LNCaP clone FGC (cell line): Measurements from ENCODE around the gene SORL1.

ENCODE experiments used
- DNase-seq: peaks from one replicate; pipeline ENCODE4 v3.0.0-alpha.2; 2011; ENCODE audit warnings: low read depth
- H3K4me3 ChIP-seq: 2 replicates; pipeline ENCODE4 v1.5.1; 2011; ENCODE audit warnings: mild to moderate bottlenecking, low read depth, low read length, control low read depth
- TF ChIP-seq, protein P1 (sequence below): IDR thresholded peaks from 2 replicates; pipeline ENCODE4 v1.5.1; 2012; ENCODE audit warnings: mild to moderate bottlenecking; ENCODE audit not compliant: control insufficient read depth, insufficient read depth; ENCODE audit errors: extremely low read depth

Gene SORL1

DNA sequence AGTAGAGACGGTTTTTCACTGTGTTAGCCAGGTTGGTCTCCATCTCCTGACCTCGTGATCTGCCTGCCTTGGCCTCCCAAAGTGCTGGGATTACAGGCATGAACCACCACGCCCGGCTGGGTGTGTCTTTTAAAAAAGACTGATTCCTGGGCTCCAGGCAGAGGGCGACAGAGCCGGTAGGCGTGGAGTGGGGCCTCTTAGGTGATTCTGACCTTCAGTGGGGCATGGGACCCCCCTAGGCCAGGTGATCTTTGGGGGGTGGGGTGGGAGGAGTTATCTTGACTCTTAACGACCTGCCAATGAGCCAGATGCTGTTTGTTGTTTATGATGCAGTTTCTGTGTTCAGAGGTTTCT, 13.6 kb downstream of the SORL1 start:
- TF ChIP-seq, protein P1, sequence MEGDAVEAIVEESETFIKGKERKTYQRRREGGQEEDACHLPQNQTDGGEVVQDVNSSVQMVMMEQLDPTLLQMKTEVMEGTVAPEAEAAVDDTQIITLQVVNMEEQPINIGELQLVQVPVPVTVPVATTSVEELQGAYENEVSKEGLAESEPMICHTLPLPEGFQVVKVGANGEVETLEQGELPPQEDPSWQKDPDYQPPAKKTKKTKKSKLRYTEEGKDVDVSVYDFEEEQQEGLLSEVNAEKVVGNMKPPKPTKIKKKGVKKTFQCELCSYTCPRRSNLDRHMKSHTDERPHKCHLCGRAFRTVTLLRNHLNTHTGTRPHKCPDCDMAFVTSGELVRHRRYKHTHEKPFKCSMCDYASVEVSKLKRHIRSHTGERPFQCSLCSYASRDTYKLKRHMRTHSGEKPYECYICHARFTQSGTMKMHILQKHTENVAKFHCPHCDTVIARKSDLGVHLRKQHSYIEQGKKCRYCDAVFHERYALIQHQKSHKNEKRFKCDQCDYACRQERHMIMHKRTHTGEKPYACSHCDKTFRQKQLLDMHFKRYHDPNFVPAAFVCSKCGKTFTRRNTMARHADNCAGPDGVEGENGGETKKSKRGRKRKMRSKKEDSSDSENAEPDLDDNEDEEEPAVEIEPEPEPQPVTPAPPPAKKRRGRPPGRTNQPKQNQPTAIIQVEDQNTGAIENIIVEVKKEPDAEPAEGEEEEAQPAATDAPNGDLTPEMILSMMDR = no peak
- DNase-seq = no peak
- no peak overlapping the region for H3K4me3 ChIP-seq

DNA sequence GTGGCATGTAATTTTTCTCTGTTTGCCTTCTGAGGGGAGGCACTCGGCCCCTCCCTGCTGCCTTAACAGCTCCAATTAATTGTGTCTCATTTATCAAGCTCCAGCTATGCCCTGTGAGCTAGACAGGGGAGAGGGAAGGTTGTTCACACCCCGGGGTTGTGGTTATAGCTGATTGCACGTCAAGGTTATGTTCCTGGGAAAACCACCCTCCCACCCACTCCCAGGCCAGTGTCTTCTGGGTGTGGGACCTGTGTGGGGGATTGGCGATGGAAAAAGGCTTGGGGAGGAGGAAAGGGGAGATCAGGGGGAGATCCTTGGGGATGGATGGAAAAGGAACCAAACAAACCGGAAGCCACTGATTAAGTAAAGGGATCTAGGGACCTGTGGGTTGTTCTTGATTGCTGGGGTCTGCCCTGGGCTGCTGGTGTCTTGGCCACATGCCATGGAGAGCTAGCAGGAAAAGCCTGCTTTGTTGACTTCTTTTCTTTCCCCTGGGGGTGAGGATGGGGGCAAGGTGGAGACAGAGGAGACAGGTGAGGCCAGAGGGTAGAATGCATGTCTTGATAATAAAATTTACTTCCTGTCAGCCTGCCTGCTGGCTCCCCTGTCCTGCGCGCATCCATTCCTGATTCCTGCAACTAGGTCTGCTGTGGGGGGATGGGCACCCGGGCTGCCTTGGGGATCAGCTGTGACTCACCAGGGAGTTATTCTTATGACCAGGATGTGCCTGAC, 14.1 kb downstream of the SORL1 start:
- no peak overlapping the region for H3K4me3 ChIP-seq
- peak; percentile 87 for DNase-seq
- TF ChIP-seq, protein P1 = no peak

DNA sequence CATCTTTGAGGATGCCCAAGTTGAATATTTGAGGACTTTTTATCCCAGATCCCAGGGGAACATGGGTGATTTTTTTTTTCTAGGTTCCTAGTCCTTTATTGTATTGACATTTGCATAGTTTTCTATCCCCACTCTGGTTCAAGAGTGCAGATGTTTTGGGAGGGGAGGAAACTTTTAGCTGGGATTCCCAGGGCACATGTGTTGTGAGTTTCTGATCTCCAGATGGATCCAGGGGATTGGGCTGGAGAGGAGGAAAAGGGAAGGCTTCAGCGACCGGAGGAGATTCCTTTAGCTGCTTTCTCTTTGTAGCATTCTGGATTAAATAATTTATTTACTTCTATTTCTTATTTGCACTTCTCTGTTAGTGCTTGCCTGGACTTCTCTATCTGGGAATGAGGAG, 15.4 kb downstream of the SORL1 start:
- no peak overlapping the region for H3K4me3 ChIP-seq
- TF ChIP-seq, protein P1 = no peak
- no peak for DNase-seq

DNA sequence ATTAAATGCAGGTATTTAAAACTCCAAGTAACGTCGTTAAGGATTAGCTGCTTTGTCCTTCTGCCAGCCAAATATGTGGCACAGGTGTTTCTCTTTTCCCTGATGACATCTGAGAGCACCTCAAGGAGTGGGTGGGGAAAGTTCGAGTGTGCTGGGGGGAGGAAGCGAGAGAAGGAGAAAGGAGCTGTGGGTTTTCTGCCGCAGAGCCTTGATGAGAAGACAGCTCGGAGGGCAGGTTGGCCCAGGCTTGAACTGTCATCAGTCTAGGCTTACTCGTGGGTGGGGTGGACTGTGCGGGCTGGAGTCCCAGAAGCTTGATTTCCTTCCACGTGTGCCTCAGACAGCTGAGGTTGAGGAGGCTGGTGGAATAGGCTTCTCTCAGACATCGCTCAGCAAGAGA, 15.9 kb downstream of the SORL1 start:
- no peak overlapping the region for H3K4me3 ChIP-seq
- TF ChIP-seq, protein P1 = no peak
- no peak for DNase-seq

DNA sequence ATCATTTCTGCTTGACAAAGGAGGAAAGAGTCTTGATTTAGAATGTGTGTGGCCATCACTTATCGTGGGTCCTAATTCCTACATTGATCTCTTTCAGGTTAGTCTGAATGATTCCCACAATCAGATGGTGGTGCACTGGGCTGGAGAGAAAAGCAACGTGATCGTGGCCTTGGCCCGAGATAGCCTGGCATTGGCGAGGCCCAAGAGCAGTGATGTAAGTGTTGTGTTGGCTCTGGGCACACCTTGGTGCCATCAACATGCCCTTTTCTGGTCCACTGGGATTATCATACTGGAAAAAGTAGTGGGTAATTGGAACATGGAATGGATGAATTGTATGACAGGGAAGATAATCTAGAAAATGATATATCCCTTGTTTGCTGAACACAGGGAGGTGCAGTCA, 17.8 kb downstream of the SORL1 start:
- TF ChIP-seq, protein P1 = no peak
- H3K4me3 ChIP-seq = no peak overlapping the region
- DNase-seq = no peak

DNA sequence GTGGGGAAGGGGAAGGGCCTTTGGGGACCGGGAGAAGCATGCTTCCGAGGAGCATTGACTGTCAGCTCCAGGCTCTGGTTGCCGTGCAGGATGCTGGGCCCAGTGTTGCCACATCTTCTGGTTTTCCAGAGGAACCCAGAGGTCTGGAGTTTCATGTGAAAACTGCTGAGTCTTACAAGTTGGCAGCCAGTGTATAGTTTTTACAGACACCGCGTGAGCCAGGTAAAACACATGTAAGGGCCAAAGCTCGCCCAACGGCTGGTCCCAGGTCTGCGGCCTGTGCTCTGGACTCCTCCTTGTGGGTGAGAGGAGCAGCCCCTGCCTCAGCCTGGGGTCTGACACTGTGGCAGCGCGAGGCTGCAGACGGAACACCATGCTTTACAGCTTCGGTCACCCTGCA, 19.1 kb downstream of the SORL1 start:
- TF ChIP-seq, protein P1 = no peak
- DNase-seq = no peak
- H3K4me3 ChIP-seq = no peak overlapping the region

DNA sequence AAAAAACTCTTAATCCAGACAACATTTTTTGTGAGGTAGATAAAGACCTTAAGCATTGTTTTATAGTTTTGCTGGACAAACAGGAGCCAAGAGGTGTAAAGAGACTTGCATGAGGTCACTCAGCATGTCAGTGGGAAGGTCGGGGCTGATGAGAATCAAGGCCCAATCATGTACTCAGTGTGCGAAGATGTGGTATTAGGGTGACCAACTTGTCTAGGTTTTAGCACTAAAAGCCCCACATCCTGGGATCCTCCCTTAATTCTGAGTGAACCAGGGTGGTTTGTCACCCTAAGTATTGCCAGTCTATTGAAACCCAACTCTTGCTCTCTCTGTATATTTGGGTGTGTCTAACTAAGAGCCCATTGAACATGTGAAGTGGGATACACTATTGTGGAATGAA, 20.2 kb downstream of the SORL1 start:
- DNase-seq = no peak
- TF ChIP-seq, protein P1 = no peak

More for the DNA sequence above, 20.2 kb downstream of the SORL1 start:
- H3K4me3 ChIP-seq = no peak overlapping the region
